GM13977 (cell line): ENCODE data around the gene SLC6A12.
"Not testable (repeated sequence)": the region's sequence is repeated elsewhere in the genome, so short reads cannot be mapped to it uniquely, and the experiment has no call there.

Experiments used
- DNase-seq: peaks from one replicate; pipeline ENCODE4 v3.0.0; 2012; ENCODE audit warnings: low spot score
- CTCF ChIP-seq: IDR thresholded peaks from 2 replicates; pipeline ENCODE4 v1.5.1; 2012; ENCODE audit warnings: mild to moderate bottlenecking, control low read depth; ENCODE audit not compliant: insufficient read depth; ENCODE audit errors: extremely low read depth, missing control alignments
- in situ Hi-C: fragments of 300-500 bp; cut with MboI; formaldehyde crosslinking; loops from one replicate; pipeline ENCODE4 v1.12.0; 2022; ENCODE audit warnings: low sequenced_read_pairs, low pct_unique_long_range_greater_than_20kb, mixed read lengths, inconsistent platforms; ENCODE audit not compliant: unreplicated experiment

Gene SLC6A12

GRCh38 chr12:236445-236844 is 22.5 kb upstream of the SLC6A12 start:
- DNase-seq = no peak
- TF ChIP-seq CTCF = no peak
- in situ Hi-C loops = no loop called here

- in situ Hi-C loops = not testable (repeated sequence)
Measured at GRCh38 chr12:235967-236366, 22.0 kb upstream of the SLC6A12 start.

GRCh38 chr12:234891-235415 is 21.0 kb upstream of the SLC6A12 start:
- in situ Hi-C loops = no loop called here
- no peak for DNase-seq
- no peak for TF ChIP-seq CTCF

More at GRCh38 chr12:235967-236366, 22.0 kb upstream of the SLC6A12 start:
- not testable (repeated sequence) for DNase-seq

GRCh38 chr12:234019-234418 is 20.1 kb upstream of the SLC6A12 start:
- no peak for DNase-seq
- no peak for TF ChIP-seq CTCF
- in situ Hi-C loops = no loop called here

GRCh38 chr12:233615-233968 is 19.6 kb upstream of the SLC6A12 start:
- in situ Hi-C loops = no loop called here
- DNase-seq = no peak
- no peak for TF ChIP-seq CTCF

GRCh38 chr12:232731-233614 is 19.0 kb upstream of the SLC6A12 start:
- TF ChIP-seq CTCF = no peak
- in situ Hi-C loops = no loop called here
- no peak for DNase-seq

GRCh38 chr12:230925-231671 is 17.1 kb upstream of the SLC6A12 start:
- in situ Hi-C loops = no loop called here
- no peak for DNase-seq
- no peak for TF ChIP-seq CTCF
